KG1 (cell line): Measurements from ENCODE around the gene ACYP2.
"Not testable (repeated sequence)": the region's sequence is repeated elsewhere in the genome, so short reads cannot be mapped to it uniquely, and the experiment has no call there.

ENCODE experiments used
- DNase-seq: peaks from one replicate; lab custom pipeline; 2025; lab: John Stamatoyannopoulos, UW

ACYP2 gene

GRCh38 chr2:54226260-54226659 lies 110.8 kb downstream of the ACYP2 start:
- DNase-seq, result no peak

- DNase-seq, result no peak
Observed at GRCh38 chr2:54227798-54228197, 112.4 kb downstream of the ACYP2 start.

DNA sequence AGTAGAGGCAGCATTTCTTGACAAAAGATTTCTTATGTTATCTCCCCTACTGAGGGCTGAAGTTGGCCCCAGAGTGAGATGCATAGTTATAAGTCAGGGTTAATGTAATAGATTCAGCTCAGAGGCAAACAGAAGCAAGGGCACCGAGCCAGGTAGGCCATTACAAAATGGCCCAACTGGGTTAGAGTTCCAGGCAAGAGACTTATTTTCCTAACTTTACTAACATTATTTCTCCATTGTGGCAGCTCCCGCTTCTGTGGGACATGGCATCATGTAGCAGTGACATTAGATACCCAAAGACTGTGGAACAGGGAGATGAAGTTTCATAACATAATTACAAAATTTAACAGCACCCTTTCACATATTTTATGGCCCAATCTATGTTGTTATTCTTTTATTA lies 113.5 kb downstream of the ACYP2 start:
- DNase-seq, result no peak

DNA sequence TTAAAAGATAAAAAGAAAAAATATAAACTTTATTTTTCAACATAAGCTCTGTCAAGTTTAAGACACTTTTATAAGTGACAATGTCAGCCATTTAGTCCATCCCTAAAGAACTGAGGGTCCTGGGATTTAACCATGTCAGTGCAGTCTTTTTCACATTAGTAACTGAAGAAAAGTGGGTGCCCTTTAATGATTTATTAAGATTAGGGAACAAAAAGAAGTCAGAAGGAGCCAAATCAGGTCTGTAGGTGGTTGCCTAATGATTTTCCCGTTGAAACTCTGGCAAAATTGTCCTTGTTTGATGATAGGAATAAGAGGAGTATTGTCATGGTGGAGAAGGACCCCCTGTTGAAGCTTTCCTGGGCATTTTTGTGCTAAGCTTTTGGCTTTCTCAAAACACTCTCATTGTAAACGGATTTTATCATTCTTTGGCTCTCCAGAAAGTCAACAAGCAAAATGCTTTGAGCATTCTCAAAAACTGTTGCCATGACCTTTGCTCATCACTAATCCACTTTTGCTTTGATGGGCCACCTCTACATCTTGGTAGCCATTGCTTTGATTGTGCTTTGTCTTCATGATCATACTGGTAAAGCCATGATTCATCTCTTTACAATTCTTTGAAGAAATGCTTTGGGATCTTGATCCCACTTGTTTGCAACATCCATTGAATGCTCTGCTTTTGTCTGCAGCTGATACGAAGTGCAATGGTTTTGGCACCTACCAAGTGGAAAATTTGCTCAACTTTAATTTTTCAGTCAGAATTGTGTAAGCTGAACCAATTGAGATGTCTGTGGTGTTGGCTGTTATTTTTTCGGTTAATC lies 118.6 kb downstream of the ACYP2 start:
- no peak for DNase-seq

- no peak for DNase-seq
Observed at GRCh38 chr2:54237428-54237827, 122.0 kb downstream of the ACYP2 start.

GRCh38 chr2:54239427-54239826 lies 124.0 kb downstream of the ACYP2 start:
- no peak for DNase-seq

DNA sequence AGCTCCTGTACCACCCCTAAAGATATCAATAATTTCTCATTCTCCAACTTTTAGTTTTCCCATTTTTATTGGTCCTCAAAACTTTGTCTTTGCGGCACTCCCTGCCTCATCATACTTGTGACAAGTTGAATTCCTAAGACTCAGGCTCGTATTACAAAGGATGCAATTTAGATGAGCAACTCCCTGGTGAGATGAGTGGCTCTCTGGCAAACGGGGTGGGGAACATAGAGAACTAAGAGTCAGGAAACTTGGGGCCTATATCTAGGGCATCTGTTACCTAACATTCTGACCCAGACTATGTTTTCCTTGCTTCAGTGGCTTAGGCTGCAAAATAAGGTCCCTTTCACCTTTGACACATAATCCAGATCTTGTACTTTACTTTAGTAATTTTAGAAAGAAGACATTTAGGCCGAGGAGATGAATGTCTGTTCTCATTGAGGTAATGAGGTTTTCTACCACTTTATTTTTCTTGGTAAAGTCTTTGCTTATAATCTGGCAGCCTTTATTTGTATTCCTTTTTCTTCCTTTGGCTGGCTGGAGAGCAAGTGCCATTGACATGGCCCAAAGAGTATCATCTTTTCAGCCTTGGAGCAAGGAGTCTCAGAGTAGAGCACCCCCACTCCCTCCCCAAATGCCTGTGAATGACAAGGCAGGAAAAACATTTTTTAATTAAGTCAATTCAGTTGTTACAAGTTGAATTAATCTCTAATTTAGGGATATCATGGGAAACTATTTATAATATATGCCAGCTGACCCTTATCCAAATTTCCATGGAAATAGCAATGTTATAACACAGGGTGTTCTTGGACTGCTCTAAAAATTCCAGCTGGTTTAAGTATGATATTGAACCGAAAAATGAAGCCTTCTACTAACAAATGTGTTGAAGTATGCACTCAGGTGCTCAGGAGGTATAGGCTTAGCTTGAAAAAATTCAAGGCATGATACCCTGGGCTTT lies 125.4 kb downstream of the ACYP2 start:
- no peak for DNase-seq

- no peak for DNase-seq
Observed at GRCh38 chr2:54247115-54247514, 131.7 kb downstream of the ACYP2 start.

- DNase-seq, result no peak
Observed at GRCh38 chr2:54249629-54250028, 134.2 kb downstream of the ACYP2 start.

- no peak for DNase-seq
Observed at GRCh38 chr2:54254180-54254579, 138.8 kb downstream of the ACYP2 start.

- no peak for DNase-seq
Observed at GRCh38 chr2:54255230-54256090, 140.0 kb downstream of the ACYP2 start.

GRCh38 chr2:54256091-54256694 lies 140.8 kb downstream of the ACYP2 start, which contains the start of gene TSPYL6:
TSPYL6 (minus strand) TSS chr2:54256229; CDS start chr2:54256151, 78 bp downstream.
- DNase-seq, result no peak

- no peak for DNase-seq
Observed at GRCh38 chr2:54258166-54258565, 142.8 kb downstream of the ACYP2 start.

- no peak for DNase-seq
Observed at GRCh38 chr2:54259413-54260240, 144.2 kb downstream of the ACYP2 start.

GRCh38 chr2:54260241-54260595 lies 144.8 kb downstream of the ACYP2 start:
- DNase-seq, result no peak

GRCh38 chr2:54261537-54261936 lies 146.1 kb downstream of the ACYP2 start:
- DNase-seq, result no peak

- DNase-seq, result no peak
Observed at GRCh38 chr2:54262015-54262765, 146.8 kb downstream of the ACYP2 start.

GRCh38 chr2:54265081-54265480 lies 149.7 kb downstream of the ACYP2 start:
- DNase-seq, result not testable (repeated sequence)

GRCh38 chr2:54267577-54267976 lies 152.2 kb downstream of the ACYP2 start:
- no peak for DNase-seq

- DNase-seq, result no peak
Observed at GRCh38 chr2:54271189-54271588, 155.8 kb downstream of the ACYP2 start.
